Brain pericyte (primary cell): ENCODE results near the gene ANKRD34A.

Experiments
- DNase-seq: peaks from one replicate; pipeline ENCODE4 v3.0.0-alpha.2; 2012; ENCODE audit warnings: low read depth, low spot score

ANKRD34A gene

GRCh38 chr1:145964328-145965118 lies at the start of gene ANKRD34A, which contains the start of gene POLR3GL:
ANKRD34A (minus strand) TSS chr1:145964575; CDS start chr1:145961759, 2,816 bp downstream.
POLR3GL (plus strand) TSS chr1:145964690; CDS start chr1:145974866, 10,176 bp downstream.
- no peak for DNase-seq

GRCh38 chr1:146013559-146013922 lies 49.2 kb upstream of the ANKRD34A start:
- no peak for DNase-seq

- no peak for DNase-seq
These were observed 48.6 kb upstream of the ANKRD34A start for GRCh38 chr1:146012703-146013558.

GRCh38 chr1:146010126-146010738 lies 45.9 kb upstream of the ANKRD34A start:
- DNase-seq, result no peak

- no peak for DNase-seq
These were observed 43.2 kb upstream of the ANKRD34A start for GRCh38 chr1:146007489-146008133.

GRCh38 chr1:146001709-146002108 lies 37.3 kb upstream of the ANKRD34A start:
- no peak for DNase-seq

- DNase-seq, result no peak
These were observed 35.1 kb upstream of the ANKRD34A start for GRCh38 chr1:145999321-146000024.

- no peak for DNase-seq
These were observed 33.3 kb upstream of the ANKRD34A start for GRCh38 chr1:145997718-145998023.

- no peak for DNase-seq
These were observed 32.8 kb upstream of the ANKRD34A start for GRCh38 chr1:145997016-145997717.

GRCh38 chr1:145996433-145997015 lies 32.1 kb upstream of the ANKRD34A start, which contains the start of gene TXNIP:
TXNIP (minus strand) TSS chr1:145996579; CDS start chr1:145996266, 313 bp downstream.
- DNase-seq, result peak; percentile 94

GRCh38 chr1:145995964-145996432 lies 31.6 kb upstream of the ANKRD34A start:
- DNase-seq, result no peak

GRCh38 chr1:145995148-145995881 lies 30.9 kb upstream of the ANKRD34A start:
- no peak for DNase-seq

- no peak for DNase-seq
These were observed 30.2 kb upstream of the ANKRD34A start for GRCh38 chr1:145994391-145995120.

- no peak for DNase-seq
These were observed 29.4 kb upstream of the ANKRD34A start for GRCh38 chr1:145993618-145994390.

GRCh38 chr1:145992958-145993617 lies 28.7 kb upstream of the ANKRD34A start:
- DNase-seq, result no peak

GRCh38 chr1:145992502-145992936 lies 28.1 kb upstream of the ANKRD34A start:
- DNase-seq, result no peak
